IMR-90 (cell line): ENCODE measurements around the gene COL23A1. TPM values are rescaled to one million over a fixed set of nuclear protein-coding genes. Genes with fewer than 3 reads are reported as not detected.

Experiments
- ATAC-seq: fragments of 200-7000 bp; cut with Tn5 transposase; 2 replicates; pipeline ENCODE4 v1.9.1; 2020; ENCODE audit warnings: low read depth, mild to moderate bottlenecking, moderate library complexity
- BruUV-seq: library from RNA; stranded (reverse); fragments of 400-500 nt; replicated peaks from 2 replicates; lab custom pipeline; 2021; lab: Mats Ljungman, UMichigan
- CTCF ChIA-PET: fragments of 300-600 bp; formaldehyde crosslinking; extraction: SDS; loops from one replicate; lab custom pipeline; 2021; ENCODE audit warnings: antibody characterized with exemption; lab: Yijun Ruan, JAX
- POLR2A ChIA-PET: fragments of 300-600 bp; sonication (Branson Sonifier 250); formaldehyde crosslinking; loops from one replicate; lab custom pipeline; 2022; ENCODE audit warnings: antibody characterized with exemption; ENCODE audit not compliant: unreplicated experiment; lab: Charles Lee
- DNase-seq: peaks from one replicate; pipeline ENCODE4 v3.0.0; 2013
- H2AFZ ChIP-seq: replicated peaks from 2 replicates; pipeline ENCODE3; 2013; ENCODE audit warnings: low read length, mild to moderate bottlenecking; ENCODE audit not compliant: poor library complexity
- H2AK5ac ChIP-seq: 2 replicates; pipeline ENCODE4 v1.6.1; 2013; ENCODE audit warnings: low read depth, low read length, inconsistent platforms
- H2AK9ac ChIP-seq: replicated peaks from 2 replicates; pipeline ENCODE3; 2013; ENCODE audit warnings: mild to moderate bottlenecking, low read depth, low read length, moderate library complexity; ENCODE audit not compliant: poor library complexity
- H2BK120ac ChIP-seq: 2 replicates; pipeline ENCODE4 v1.6.1; 2013; ENCODE audit warnings: low read depth, low read length, inconsistent platforms
- H2BK15ac ChIP-seq: 3 replicates; pipeline ENCODE4 v1.6.1; 2013; ENCODE audit warnings: low read depth, low read length, inconsistent platforms
- H2BK20ac ChIP-seq: 2 replicates; pipeline ENCODE4 v1.6.1; 2013; ENCODE audit warnings: low read depth, mild to moderate bottlenecking, inconsistent platforms, low read length, moderate library complexity
- H2BK5ac ChIP-seq: 2 replicates; pipeline ENCODE4 v1.6.1; 2013; ENCODE audit warnings: mild to moderate bottlenecking, low read depth, low read length, inconsistent platforms; ENCODE audit not compliant: poor library complexity, severe bottlenecking
- H3K14ac ChIP-seq: replicated peaks from 2 replicates; pipeline ENCODE4 v1.6.1; 2013; ENCODE audit warnings: low read depth, low read length, inconsistent platforms
- H3K18ac ChIP-seq: 2 replicates; pipeline ENCODE4 v1.6.1; 2013; ENCODE audit warnings: low read depth, low read length, control low read depth
- H3K23ac ChIP-seq: 2 replicates; pipeline ENCODE4 v1.6.1; 2013; ENCODE audit warnings: low read depth, low read length, inconsistent platforms
- H3K27ac ChIP-seq: 2 replicates; pipeline ENCODE4 v1.5.1; 2013; ENCODE audit warnings: mild to moderate bottlenecking, control low read depth, low read length; ENCODE audit not compliant: insufficient read depth
- H3K27me3 ChIP-seq: 2 replicates; pipeline ENCODE4 v1.6.1; 2013; ENCODE audit warnings: low read length; ENCODE audit not compliant: control insufficient read depth, insufficient read depth
- H3K36me3 ChIP-seq: 2 replicates; pipeline ENCODE4 v1.6.1; 2013; ENCODE audit warnings: low read length, mixed read lengths; ENCODE audit not compliant: control insufficient read depth, insufficient read depth
- H3K4ac ChIP-seq: 2 replicates; pipeline ENCODE4 v1.6.1; 2013; ENCODE audit warnings: low read depth, low read length, inconsistent platforms
- H3K4me1 ChIP-seq: 2 replicates; pipeline ENCODE4 v1.6.1; 2013; ENCODE audit warnings: low read length, mixed read lengths; ENCODE audit not compliant: control insufficient read depth, insufficient read depth
- H3K4me2 ChIP-seq: 2 replicates; pipeline ENCODE4 v1.6.1; 2013; ENCODE audit warnings: low read depth, mild to moderate bottlenecking, control low read depth, low read length, moderate library complexity
- H3K4me3 ChIP-seq: 2 replicates; pipeline ENCODE4 v1.5.1; 2013; ENCODE audit warnings: low read depth, mild to moderate bottlenecking, control low read depth, low read length, moderate library complexity; ENCODE audit not compliant: insufficient read depth
- H3K56ac ChIP-seq: 2 replicates; pipeline ENCODE4 v1.6.1; 2013; ENCODE audit warnings: low read length, inconsistent platforms; ENCODE audit not compliant: insufficient read depth; ENCODE audit errors: extremely low read depth
- H3K79me1 ChIP-seq, 2 experiments: 2 replicates each; pipeline ENCODE4 v1.6.1; 2013; ENCODE audit warnings: low read length in 2 of 2, inconsistent platforms in 1 of 2, low read depth in 1 of 2
- H3K9ac ChIP-seq: 2 replicates; pipeline ENCODE4 v1.6.1; 2013; ENCODE audit warnings: low read depth, low read length, control low read depth
- H3K9me1 ChIP-seq: 2 replicates; pipeline ENCODE4 v1.6.1; 2013; ENCODE audit warnings: low read length, inconsistent platforms; ENCODE audit not compliant: insufficient read depth
- H3K9me3 ChIP-seq: 2 replicates; pipeline ENCODE4 v1.6.1; 2013; ENCODE audit warnings: low read length; ENCODE audit not compliant: control insufficient read depth, insufficient read depth
- H4K20me1 ChIP-seq: 2 replicates; pipeline ENCODE4 v1.6.1; 2013; ENCODE audit warnings: low read length, inconsistent platforms; ENCODE audit not compliant: insufficient read depth
- H4K5ac ChIP-seq: 2 replicates; pipeline ENCODE4 v1.6.1; 2013; ENCODE audit warnings: mild to moderate bottlenecking, low read depth, low read length, control low read depth
- H4K8ac ChIP-seq, 2 experiments: 2 replicates each; pipeline ENCODE4 v1.6.1; 2013; ENCODE audit warnings: low read depth in 2 of 2, low read length in 2 of 2, control low read depth in 1 of 2, inconsistent platforms in 1 of 2
- H4K91ac ChIP-seq: 2 replicates; pipeline ENCODE4 v1.6.1; 2013; ENCODE audit warnings: low read depth, low read length, inconsistent platforms; ENCODE audit not compliant: insufficient read depth
- RAD21 ChIP-seq: IDR thresholded peaks from 2 replicates; pipeline ENCODE4 v1.6.1; 2012; ENCODE audit warnings: low read length, improper control_type of control experiment
- WGBS, 2 experiments: methylation state at CpG; one replicate each; pipeline versions ENCODE4 v1.1.5 to v1.1.7; 2013; ENCODE audit warnings: missing lambda C conversion rate in 2 of 2; ENCODE audit not compliant: insufficient read length in 1 of 2; ENCODE audit errors: extremely low coverage in 2 of 2; 5-methylcytosine and 5-hydroxymethylcytosine counted together
- dilution Hi-C: fragments of 300-500 bp; cut with HindIII; formaldehyde crosslinking; loops from one replicate; pipeline ENCODE4 v1.14.3; 2018; ENCODE audit warnings: low sequenced_read_pairs; ENCODE audit not compliant: unreplicated experiment
- in situ Hi-C: fragments of 300-500 bp; cut with MboI; formaldehyde crosslinking; loops from 3 replicates; pipeline ENCODE4 v1.14.3; 2019; ENCODE audit warnings: low sequenced_read_pairs, inconsistent platforms, mixed read lengths
- intact Hi-C: fragments of 100-400 bp; cut with micrococcal nuclease; formaldehyde crosslinking; loops from 2 replicates; pipeline ENCODE4 v1.10.0; 2022
- polyA plus RNA-seq, 3 experiments: library from polyadenylated mRNA; depleted of rRNA; stranded (reverse); fragments of >200 nt; gene quantifications; 2 replicates each; pipeline ENCODE4 v1.2.3, GENCODE V29; 2012; ENCODE audit warnings: low replicate concordance in 1 of 3
- total RNA-seq: library from RNA; depleted of rRNA; stranded (reverse); fragments of >200 nt; gene quantifications from 2 replicates; pipeline ENCODE4 v1.2.3, GENCODE V29; 2012

Gene COL23A1
- total and polyA plus RNA-seq, 2 of the 4 experiments (the other 2 are of a cell fraction): not detected

- 70% methylated on average over 5 of the region's 16 CpGs; no CpG with 5 or more reads in 1 of the 2 experiments for WGBS, 2 experiments
- no peaks in the 10 kb centered on the region for H3K4me1 ChIP-seq
Measured at GRCh38 chr5:178430186-178431062, 159.8 kb downstream of the COL23A1 start.

More at GRCh38 chr5:178430186-178431062, 159.8 kb downstream of the COL23A1 start:
- Histone ChIP-seq H4K91ac (no peak overlapping the region), H3K9me3 (peaks cover 29% of the 10 kb centered on the region), H3K56ac (no peak overlapping the region), H2BK20ac (no peak overlapping the region), H2BK15ac (no peak overlapping the region), H4K5ac (no peak overlapping the region), H3K27ac (no peak overlapping the region), H4K8ac (no peak overlapping the region), H3K27me3 (no peaks in the 10 kb centered on the region; the same call in 1 of the 2 replicates), H2BK5ac (no peak overlapping the region), H3K4me2 (no peak overlapping the region), H3K9me1 (no peaks in the 10 kb centered on the region), H2AK9ac (no peak overlapping the region), H3K23ac (no peak overlapping the region), H4K20me1 (no peaks in the 10 kb centered on the region), H3K14ac (no peak overlapping the region), H2AFZ (no peak overlapping the region), H3K36me3 (no peaks in the 10 kb centered on the region), H3K18ac (no peak overlapping the region), H2BK120ac (no peak overlapping the region), H2AK5ac (no peak overlapping the region), H3K79me1 (no peaks in the 10 kb centered on the region), H3K4me3 (no peak overlapping the region), H3K9ac (no peak overlapping the region), H3K4ac (no peak overlapping the region)
- ChIA-PET CTCF (no interaction called here), POLR2A (no interaction called here)
- TF ChIP-seq RAD21: no peak
- ATAC-seq (no peak), DNase-seq (no peak)
- dilution Hi-C loops: no loop called here
- no TSS peak for BruUV-seq
- intact Hi-C loops: no loop called here
- in situ Hi-C loops: no loop called here
